ENCODE results near the gene AFAP1L1. TPM values are rescaled to one million over a fixed set of nuclear protein-coding genes. Genes with fewer than 3 reads are reported as not detected.

Gene AFAP1L1
- total and polyA plus RNA-seq, 2 of the 13 experiments (the other 11 are each of a cell fraction or from before 2014, with no cell fraction given): 0.38 to 1.0 TPM

DNA sequence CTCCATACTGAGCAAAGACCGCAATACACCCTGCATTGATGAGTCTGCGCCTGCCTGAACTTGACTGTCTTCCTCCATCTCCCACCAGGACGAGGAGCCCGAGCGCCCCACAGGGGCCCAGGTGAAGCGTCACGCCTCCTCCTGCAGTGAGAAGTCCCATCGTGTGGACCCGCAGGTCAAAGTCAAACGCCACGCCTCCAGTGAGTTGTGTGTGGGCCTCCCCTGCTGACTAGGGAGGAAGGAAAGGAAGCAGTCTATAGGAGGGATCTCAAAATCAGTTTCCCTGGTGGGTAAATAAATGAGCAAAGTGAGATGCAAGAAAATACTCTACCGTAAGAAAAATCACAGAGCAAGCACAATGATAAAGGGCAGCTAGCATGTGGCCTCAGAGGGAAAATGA, 50.9 kb downstream of the AFAP1L1 start (continued):
- 0 out of 2 replicates have a peak, but pooled peaks have one; percentile 38 for TF ChIP-seq ZFP91 (CRISPR knock-in tag; IDR thresholded peaks at IDR 0.05; ENCODE audit: borderline replicate concordance)
- no peak for TF ChIP-seq ZNF761 (CRISPR knock-in tag; conservative IDR thresholded peaks at IDR 0.05)
- no peak; the same call in 1 of the 2 replicates for TF ChIP-seq ZNF746 (CRISPR knock-in tag; IDR thresholded peaks at IDR 0.05)
- 0 out of 2 replicates have a peak, but pooled peaks have one; percentile 17 for TF ChIP-seq CEBPG (CRISPR knock-in tag; IDR thresholded peaks at IDR 0.05)
- TF ChIP-seq ZSCAN30 (CRISPR knock-in tag; IDR thresholded peaks at IDR 0.05): no peak
- TF ChIP-seq KDM1A (CRISPR knock-in tag; IDR thresholded peaks at IDR 0.05): peak; percentile 57; the same call in 1 of the 2 replicates
- no peak for TF ChIP-seq GMEB2 (CRISPR knock-in tag; IDR thresholded peaks at IDR 0.05; ENCODE audit: low read depth)
- no peak for TF ChIP-seq PRMT3 (CRISPR knock-in tag; IDR thresholded peaks at IDR 0.05; ENCODE audit: borderline replicate concordance, low read depth)
- 0 out of 2 replicates have a peak, but pooled peaks have one; percentile 35 for TF ChIP-seq MEF2D (CRISPR knock-in tag; IDR thresholded peaks at IDR 0.05)
- TF ChIP-seq, protein P1, sequence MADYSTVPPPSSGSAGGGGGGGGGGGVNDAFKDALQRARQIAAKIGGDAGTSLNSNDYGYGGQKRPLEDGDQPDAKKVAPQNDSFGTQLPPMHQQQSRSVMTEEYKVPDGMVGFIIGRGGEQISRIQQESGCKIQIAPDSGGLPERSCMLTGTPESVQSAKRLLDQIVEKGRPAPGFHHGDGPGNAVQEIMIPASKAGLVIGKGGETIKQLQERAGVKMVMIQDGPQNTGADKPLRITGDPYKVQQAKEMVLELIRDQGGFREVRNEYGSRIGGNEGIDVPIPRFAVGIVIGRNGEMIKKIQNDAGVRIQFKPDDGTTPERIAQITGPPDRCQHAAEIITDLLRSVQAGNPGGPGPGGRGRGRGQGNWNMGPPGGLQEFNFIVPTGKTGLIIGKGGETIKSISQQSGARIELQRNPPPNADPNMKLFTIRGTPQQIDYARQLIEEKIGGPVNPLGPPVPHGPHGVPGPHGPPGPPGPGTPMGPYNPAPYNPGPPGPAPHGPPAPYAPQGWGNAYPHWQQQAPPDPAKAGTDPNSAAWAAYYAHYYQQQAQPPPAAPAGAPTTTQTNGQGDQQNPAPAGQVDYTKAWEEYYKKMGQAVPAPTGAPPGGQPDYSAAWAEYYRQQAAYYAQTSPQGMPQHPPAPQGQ (CRISPR knock-in tag; IDR thresholded peaks at IDR 0.05; ENCODE audit: borderline replicate concordance): no peak
- TF ChIP-seq SP2 (CRISPR knock-in tag; IDR thresholded peaks at IDR 0.05): no peak
- TF ChIP-seq ZNF687 (CRISPR knock-in tag; IDR thresholded peaks at IDR 0.05): peak; percentile 70
- TF ChIP-seq ATF2 (CRISPR knock-in tag; IDR thresholded peaks at IDR 0.05): 0 out of 2 replicates have a peak, but pooled peaks have one; percentile 35
- no peak for TF ChIP-seq HCFC1 (IDR thresholded peaks at IDR 0.05; ENCODE audit: low read depth, low read length)
- TF ChIP-seq, protein P2, sequence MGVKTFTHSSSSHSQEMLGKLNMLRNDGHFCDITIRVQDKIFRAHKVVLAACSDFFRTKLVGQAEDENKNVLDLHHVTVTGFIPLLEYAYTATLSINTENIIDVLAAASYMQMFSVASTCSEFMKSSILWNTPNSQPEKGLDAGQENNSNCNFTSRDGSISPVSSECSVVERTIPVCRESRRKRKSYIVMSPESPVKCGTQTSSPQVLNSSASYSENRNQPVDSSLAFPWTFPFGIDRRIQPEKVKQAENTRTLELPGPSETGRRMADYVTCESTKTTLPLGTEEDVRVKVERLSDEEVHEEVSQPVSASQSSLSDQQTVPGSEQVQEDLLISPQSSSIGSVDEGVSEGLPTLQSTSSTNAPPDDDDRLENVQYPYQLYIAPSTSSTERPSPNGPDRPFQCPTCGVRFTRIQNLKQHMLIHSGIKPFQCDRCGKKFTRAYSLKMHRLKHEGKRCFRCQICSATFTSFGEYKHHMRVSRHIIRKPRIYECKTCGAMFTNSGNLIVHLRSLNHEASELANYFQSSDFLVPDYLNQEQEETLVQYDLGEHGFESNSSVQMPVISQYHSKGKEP (CRISPR knock-in tag; IDR thresholded peaks at IDR 0.05): no peak
- 0 out of 2 replicates have a peak, but pooled peaks have one; percentile 3 for TF ChIP-seq MAFF (IDR thresholded peaks at IDR 0.05; ENCODE audit: low read depth, low read length)
- no peak for TF ChIP-seq CBFB (CRISPR knock-in tag; IDR thresholded peaks at IDR 0.05)
- TF ChIP-seq IKZF1 (IDR thresholded peaks at IDR 0.05): no peak

Data from HepG2 (cell line).